HEK293 (cell line): Measurements from ENCODE around the gene LCN10.
A peak's percentile ranks its signal among the peaks of the same experiment; 100 is the strongest.

Experiments
- KLF10 ChIP-seq: fragments of 450-650 bp; IDR thresholded peaks from 2 replicates; pipeline ENCODE4 v1.5.1; 2018; ENCODE audit warnings: missing biosample characterization, mild to moderate bottlenecking, missing genetic modification characterization
- OVOL3 ChIP-seq: fragments of 450-650 bp; formaldehyde crosslinking; IDR thresholded peaks from 2 replicates; pipeline ENCODE4 v1.5.1; 2016; ENCODE audit warnings: missing biosample characterization, missing genetic modification characterization
- SP2 ChIP-seq: fragments of 450-650 bp; formaldehyde crosslinking; IDR thresholded peaks from 2 replicates; pipeline ENCODE4 v1.5.1; 2016; ENCODE audit warnings: missing biosample characterization, missing genetic modification characterization
- YY2 ChIP-seq: fragments of 450-650 bp; formaldehyde crosslinking; IDR thresholded peaks from 2 replicates; pipeline ENCODE4 v1.5.1; 2016; ENCODE audit warnings: missing biosample characterization, missing genetic modification characterization
- ZBTB17 ChIP-seq: fragments of 450-650 bp; formaldehyde crosslinking; IDR thresholded peaks from 2 replicates; pipeline ENCODE4 v1.5.1; 2016; ENCODE audit warnings: missing biosample characterization, missing genetic modification characterization
- ZNF112 ChIP-seq: fragments of 450-650 bp; formaldehyde crosslinking; IDR thresholded peaks from 2 replicates; pipeline ENCODE4 v1.5.0; 2017; ENCODE audit warnings: missing biosample characterization, missing genetic modification characterization
- ZNF121 ChIP-seq: fragments of 450-650 bp; formaldehyde crosslinking; IDR thresholded peaks from 2 replicates; pipeline ENCODE4 v1.5.1; 2016; ENCODE audit warnings: missing biosample characterization, missing genetic modification characterization
- ZNF132 ChIP-seq: fragments of 450-650 bp; formaldehyde crosslinking; IDR thresholded peaks from 2 replicates; pipeline ENCODE4 v1.5.1; 2017; ENCODE audit warnings: missing biosample characterization, missing genetic modification characterization, borderline replicate concordance
- ZNF146 ChIP-seq: fragments of 450-650 bp; formaldehyde crosslinking; IDR thresholded peaks from 2 replicates; pipeline ENCODE4 v1.5.1; 2016; ENCODE audit warnings: missing biosample characterization, missing genetic modification characterization
- ZNF2 ChIP-seq: fragments of 450-650 bp; formaldehyde crosslinking; IDR thresholded peaks from 2 replicates; pipeline ENCODE4 v1.5.1; 2016; ENCODE audit warnings: missing biosample characterization, missing genetic modification characterization
- ZNF202 ChIP-seq: fragments of 450-650 bp; formaldehyde crosslinking; IDR thresholded peaks from 2 replicates; pipeline ENCODE4 v1.5.1; 2016; ENCODE audit warnings: missing biosample characterization, missing genetic modification characterization, borderline replicate concordance
- ZNF335 ChIP-seq: fragments of 450-650 bp; formaldehyde crosslinking; conservative IDR thresholded peaks from 2 replicates; pipeline ENCODE4 v1.5.1; 2016; ENCODE audit warnings: missing biosample characterization, missing genetic modification characterization
- ZNF48 ChIP-seq: fragments of 450-650 bp; formaldehyde crosslinking; IDR thresholded peaks from 2 replicates; pipeline ENCODE4 v1.5.1; 2016; ENCODE audit warnings: missing biosample characterization, missing genetic modification characterization
- ZNF521 ChIP-seq: fragments of 450-650 bp; formaldehyde crosslinking; IDR thresholded peaks from 2 replicates; pipeline ENCODE4 v1.5.1; 2017; ENCODE audit warnings: missing biosample characterization, mild to moderate bottlenecking, missing genetic modification characterization
- ZNF529 ChIP-seq: fragments of 450-650 bp; formaldehyde crosslinking; IDR thresholded peaks from 2 replicates; pipeline ENCODE4 v1.5.1; 2017; ENCODE audit warnings: missing genetic modification characterization, missing biosample characterization; ENCODE audit not compliant: insufficient replicate concordance
- ZNF544 ChIP-seq: fragments of 450-650 bp; formaldehyde crosslinking; IDR thresholded peaks from 2 replicates; pipeline ENCODE4 v1.5.0; 2017; ENCODE audit warnings: missing biosample characterization, missing genetic modification characterization
- ZNF560 ChIP-seq: fragments of 450-650 bp; formaldehyde crosslinking; IDR thresholded peaks from 2 replicates; pipeline ENCODE4 v1.5.1; 2017; ENCODE audit warnings: missing biosample characterization, missing genetic modification characterization, borderline replicate concordance
- ZNF561 ChIP-seq: fragments of 450-650 bp; IDR thresholded peaks from 2 replicates; pipeline ENCODE4 v1.5.1; 2018; ENCODE audit warnings: missing biosample characterization, missing genetic modification characterization, borderline replicate concordance
- ZNF658 ChIP-seq: fragments of 450-650 bp; formaldehyde crosslinking; IDR thresholded peaks from 2 replicates; pipeline ENCODE4; 2016; ENCODE audit warnings: missing biosample characterization, missing genetic modification characterization
- ZNF747 ChIP-seq: fragments of 450-650 bp; formaldehyde crosslinking; IDR thresholded peaks from 2 replicates; pipeline ENCODE4 v1.5.1; 2016; ENCODE audit warnings: missing biosample characterization, missing genetic modification characterization
- TF ChIP-seq, protein P1 (sequence below): fragments of 450-650 bp; formaldehyde crosslinking; IDR thresholded peaks from 2 replicates; pipeline ENCODE4 v1.5.1; 2016; ENCODE audit warnings: missing biosample characterization, missing genetic modification characterization, borderline replicate concordance
- TF ChIP-seq, protein P2 (sequence below): fragments of 450-650 bp; formaldehyde crosslinking; IDR thresholded peaks from 2 replicates; pipeline ENCODE4 v1.5.1; 2016; ENCODE audit warnings: missing biosample characterization, missing genetic modification characterization
- TF ChIP-seq, protein P3 (sequence below): fragments of 450-650 bp; formaldehyde crosslinking; IDR thresholded peaks from 2 replicates; pipeline ENCODE4 v1.5.1; 2016; ENCODE audit warnings: missing biosample characterization, missing genetic modification characterization, low read depth
- TF ChIP-seq, protein P4 (sequence below): fragments of 450-650 bp; formaldehyde crosslinking; IDR thresholded peaks from 2 replicates; pipeline ENCODE4 v1.5.1; 2016; ENCODE audit warnings: missing biosample characterization, missing genetic modification characterization, low read depth
- TF ChIP-seq, protein P5 (sequence below): fragments of 450-650 bp; formaldehyde crosslinking; IDR thresholded peaks from 2 replicates; pipeline ENCODE4 v1.5.1; 2016; ENCODE audit warnings: missing biosample characterization, missing genetic modification characterization
- TF ChIP-seq, protein P6 (sequence below): fragments of 450-650 bp; formaldehyde crosslinking; IDR thresholded peaks from 2 replicates; pipeline ENCODE4 v1.5.1; 2017; ENCODE audit warnings: missing biosample characterization, missing genetic modification characterization

Gene LCN10

DNA sequence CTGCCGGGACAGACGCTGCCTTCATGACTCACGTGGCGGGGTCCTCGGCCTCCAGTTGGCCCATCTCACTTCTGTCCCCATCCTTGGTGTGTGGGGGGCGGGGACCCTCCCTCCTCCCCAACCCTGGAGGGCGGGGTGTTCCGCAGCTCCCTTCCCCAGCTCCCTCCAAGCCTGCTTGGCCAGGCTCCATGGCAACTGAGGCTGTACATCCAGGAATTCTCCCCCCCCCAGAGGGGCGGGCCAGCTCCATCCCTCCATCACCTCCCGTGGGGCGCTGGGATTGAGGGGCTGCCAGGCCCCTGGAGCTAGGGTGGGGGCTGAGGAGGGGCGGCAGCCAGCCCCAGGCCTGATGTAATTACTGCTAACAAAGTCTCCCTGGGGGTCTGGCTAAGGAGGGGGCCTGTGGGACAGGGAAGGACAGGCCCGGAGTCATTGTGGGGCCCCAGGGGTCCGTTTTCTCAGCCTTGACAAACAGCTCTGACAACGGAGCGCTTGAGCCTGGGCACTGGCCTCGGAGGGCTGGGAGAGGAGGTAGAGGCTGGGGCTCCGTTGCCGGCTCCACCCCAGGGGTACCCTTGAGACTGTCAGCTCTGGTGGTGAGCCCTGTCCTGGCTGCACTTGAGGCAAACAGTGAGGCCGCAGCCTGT is 22.4 kb downstream of the LCN10 start (continued):
- TF ChIP-seq, protein P1, sequence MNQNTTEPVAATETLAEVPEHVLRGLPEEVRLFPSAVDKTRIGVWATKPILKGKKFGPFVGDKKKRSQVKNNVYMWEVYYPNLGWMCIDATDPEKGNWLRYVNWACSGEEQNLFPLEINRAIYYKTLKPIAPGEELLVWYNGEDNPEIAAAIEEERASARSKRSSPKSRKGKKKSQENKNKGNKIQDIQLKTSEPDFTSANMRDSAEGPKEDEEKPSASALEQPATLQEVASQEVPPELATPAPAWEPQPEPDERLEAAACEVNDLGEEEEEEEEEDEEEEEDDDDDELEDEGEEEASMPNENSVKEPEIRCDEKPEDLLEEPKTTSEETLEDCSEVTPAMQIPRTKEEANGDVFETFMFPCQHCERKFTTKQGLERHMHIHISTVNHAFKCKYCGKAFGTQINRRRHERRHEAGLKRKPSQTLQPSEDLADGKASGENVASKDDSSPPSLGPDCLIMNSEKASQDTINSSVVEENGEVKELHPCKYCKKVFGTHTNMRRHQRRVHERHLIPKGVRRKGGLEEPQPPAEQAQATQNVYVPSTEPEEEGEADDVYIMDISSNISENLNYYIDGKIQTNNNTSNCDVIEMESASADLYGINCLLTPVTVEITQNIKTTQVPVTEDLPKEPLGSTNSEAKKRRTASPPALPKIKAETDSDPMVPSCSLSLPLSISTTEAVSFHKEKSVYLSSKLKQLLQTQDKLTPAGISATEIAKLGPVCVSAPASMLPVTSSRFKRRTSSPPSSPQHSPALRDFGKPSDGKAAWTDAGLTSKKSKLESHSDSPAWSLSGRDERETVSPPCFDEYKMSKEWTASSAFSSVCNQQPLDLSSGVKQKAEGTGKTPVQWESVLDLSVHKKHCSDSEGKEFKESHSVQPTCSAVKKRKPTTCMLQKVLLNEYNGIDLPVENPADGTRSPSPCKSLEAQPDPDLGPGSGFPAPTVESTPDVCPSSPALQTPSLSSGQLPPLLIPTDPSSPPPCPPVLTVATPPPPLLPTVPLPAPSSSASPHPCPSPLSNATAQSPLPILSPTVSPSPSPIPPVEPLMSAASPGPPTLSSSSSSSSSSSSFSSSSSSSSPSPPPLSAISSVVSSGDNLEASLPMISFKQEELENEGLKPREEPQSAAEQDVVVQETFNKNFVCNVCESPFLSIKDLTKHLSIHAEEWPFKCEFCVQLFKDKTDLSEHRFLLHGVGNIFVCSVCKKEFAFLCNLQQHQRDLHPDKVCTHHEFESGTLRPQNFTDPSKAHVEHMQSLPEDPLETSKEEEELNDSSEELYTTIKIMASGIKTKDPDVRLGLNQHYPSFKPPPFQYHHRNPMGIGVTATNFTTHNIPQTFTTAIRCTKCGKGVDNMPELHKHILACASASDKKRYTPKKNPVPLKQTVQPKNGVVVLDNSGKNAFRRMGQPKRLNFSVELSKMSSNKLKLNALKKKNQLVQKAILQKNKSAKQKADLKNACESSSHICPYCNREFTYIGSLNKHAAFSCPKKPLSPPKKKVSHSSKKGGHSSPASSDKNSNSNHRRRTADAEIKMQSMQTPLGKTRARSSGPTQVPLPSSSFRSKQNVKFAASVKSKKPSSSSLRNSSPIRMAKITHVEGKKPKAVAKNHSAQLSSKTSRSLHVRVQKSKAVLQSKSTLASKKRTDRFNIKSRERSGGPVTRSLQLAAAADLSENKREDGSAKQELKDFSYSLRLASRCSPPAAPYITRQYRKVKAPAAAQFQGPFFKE (tag by site-specific recombination) = no peak
- TF ChIP-seq ZNF2 (tag by site-specific recombination) (no peak), ZNF132 (tag by site-specific recombination) (no peak), SP2 (tag by site-specific recombination) (peak; percentile 82), ZNF521 (tag by site-specific recombination) (no peak), ZNF48 (tag by site-specific recombination) (no peak), KLF10 (tag by site-specific recombination) (no peak), ZNF146 (no peak), YY2 (tag by site-specific recombination) (no peak), ZNF658 (no peak), ZBTB17 (no peak), ZNF544 (tag by site-specific recombination) (no peak), ZNF560 (no peak), OVOL3 (tag by site-specific recombination) (no peak), ZNF561 (tag by site-specific recombination) (no peak), ZNF747 (tag by site-specific recombination) (no peak), ZNF112 (tag by site-specific recombination) (no peak), ZNF335 (tag by site-specific recombination) (no peak), ZNF202 (tag by site-specific recombination) (no peak), ZNF121 (tag by site-specific recombination) (no peak), ZNF529 (tag by site-specific recombination) (no peak)
- TF ChIP-seq, protein P2, sequence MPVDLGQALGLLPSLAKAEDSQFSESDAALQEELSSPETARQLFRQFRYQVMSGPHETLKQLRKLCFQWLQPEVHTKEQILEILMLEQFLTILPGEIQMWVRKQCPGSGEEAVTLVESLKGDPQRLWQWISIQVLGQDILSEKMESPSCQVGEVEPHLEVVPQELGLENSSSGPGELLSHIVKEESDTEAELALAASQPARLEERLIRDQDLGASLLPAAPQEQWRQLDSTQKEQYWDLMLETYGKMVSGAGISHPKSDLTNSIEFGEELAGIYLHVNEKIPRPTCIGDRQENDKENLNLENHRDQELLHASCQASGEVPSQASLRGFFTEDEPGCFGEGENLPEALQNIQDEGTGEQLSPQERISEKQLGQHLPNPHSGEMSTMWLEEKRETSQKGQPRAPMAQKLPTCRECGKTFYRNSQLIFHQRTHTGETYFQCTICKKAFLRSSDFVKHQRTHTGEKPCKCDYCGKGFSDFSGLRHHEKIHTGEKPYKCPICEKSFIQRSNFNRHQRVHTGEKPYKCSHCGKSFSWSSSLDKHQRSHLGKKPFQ (tag by site-specific recombination) = no peak
- TF ChIP-seq, protein P3, sequence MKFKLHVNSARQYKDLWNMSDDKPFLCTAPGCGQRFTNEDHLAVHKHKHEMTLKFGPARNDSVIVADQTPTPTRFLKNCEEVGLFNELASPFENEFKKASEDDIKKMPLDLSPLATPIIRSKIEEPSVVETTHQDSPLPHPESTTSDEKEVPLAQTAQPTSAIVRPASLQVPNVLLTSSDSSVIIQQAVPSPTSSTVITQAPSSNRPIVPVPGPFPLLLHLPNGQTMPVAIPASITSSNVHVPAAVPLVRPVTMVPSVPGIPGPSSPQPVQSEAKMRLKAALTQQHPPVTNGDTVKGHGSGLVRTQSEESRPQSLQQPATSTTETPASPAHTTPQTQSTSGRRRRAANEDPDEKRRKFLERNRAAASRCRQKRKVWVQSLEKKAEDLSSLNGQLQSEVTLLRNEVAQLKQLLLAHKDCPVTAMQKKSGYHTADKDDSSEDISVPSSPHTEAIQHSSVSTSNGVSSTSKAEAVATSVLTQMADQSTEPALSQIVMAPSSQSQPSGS (tag by site-specific recombination) = no peak
- TF ChIP-seq, protein P4, sequence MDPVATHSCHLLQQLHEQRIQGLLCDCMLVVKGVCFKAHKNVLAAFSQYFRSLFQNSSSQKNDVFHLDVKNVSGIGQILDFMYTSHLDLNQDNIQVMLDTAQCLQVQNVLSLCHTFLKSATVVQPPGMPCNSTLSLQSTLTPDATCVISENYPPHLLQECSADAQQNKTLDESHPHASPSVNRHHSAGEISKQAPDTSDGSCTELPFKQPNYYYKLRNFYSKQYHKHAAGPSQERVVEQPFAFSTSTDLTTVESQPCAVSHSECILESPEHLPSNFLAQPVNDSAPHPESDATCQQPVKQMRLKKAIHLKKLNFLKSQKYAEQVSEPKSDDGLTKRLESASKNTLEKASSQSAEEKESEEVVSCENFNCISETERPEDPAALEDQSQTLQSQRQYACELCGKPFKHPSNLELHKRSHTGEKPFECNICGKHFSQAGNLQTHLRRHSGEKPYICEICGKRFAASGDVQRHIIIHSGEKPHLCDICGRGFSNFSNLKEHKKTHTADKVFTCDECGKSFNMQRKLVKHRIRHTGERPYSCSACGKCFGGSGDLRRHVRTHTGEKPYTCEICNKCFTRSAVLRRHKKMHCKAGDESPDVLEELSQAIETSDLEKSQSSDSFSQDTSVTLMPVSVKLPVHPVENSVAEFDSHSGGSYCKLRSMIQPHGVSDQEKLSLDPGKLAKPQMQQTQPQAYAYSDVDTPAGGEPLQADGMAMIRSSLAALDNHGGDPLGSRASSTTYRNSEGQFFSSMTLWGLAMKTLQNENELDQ (tag by site-specific recombination) = no peak
- TF ChIP-seq, protein P5, sequence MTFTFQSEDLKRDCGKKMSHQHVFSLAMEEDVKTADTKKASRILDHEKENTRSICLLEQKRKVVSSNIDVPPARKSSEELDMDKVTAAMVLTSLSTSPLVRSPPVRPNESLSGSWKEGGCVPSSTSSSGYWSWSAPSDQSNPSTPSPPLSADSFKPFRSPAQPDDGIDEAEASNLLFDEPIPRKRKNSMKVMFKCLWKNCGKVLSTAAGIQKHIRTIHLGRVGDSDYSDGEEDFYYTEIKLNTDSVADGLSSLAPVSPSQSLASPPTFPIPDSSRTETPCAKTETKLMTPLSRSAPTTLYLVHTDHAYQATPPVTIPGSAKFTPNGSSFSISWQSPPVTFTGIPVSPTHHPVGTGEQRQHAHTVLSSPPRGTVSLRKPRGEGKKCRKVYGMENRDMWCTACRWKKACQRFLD (tag by site-specific recombination) = no peak
- TF ChIP-seq, protein P6, sequence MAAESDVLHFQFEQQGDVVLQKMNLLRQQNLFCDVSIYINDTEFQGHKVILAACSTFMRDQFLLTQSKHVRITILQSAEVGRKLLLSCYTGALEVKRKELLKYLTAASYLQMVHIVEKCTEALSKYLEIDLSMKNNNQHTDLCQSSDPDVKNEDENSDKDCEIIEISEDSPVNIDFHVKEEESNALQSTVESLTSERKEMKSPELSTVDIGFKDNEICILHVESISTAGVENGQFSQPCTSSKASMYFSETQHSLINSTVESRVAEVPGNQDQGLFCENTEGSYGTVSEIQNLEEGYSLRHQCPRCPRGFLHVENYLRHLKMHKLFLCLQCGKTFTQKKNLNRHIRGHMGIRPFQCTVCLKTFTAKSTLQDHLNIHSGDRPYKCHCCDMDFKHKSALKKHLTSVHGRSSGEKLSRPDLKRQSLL (tag by site-specific recombination) = peak; percentile 98
